Naive B cell (primary cell): ENCODE data around the gene VWA2. TPM values are rescaled to one million over a fixed set of nuclear protein-coding genes. Genes with fewer than 3 reads are reported as not detected.

ENCODE experiments used
- ATAC-seq, 2 donors: fragments of 150-1000 bp; cut with Tn5 transposase; 2 replicates each; pipeline ENCODE4 v1.10.0; 2021; ENCODE audit warnings: low read depth in 2 of 2, mild to moderate bottlenecking in 2 of 2, moderate library complexity in 2 of 2
- DNase-seq: peaks from one replicate; pipeline ENCODE4 v3.0.0; 2022
- H3K27ac Mint-ChIP-seq, 6 donors: one replicate each; pipeline ENCODE4 v1.8.0; 2020 to 2022; ENCODE audit warnings: mild to moderate bottlenecking in 6 of 6, mixed read lengths in 6 of 6, moderate library complexity in 5 of 6, inconsistent platforms in 2 of 6
- H3K27me3 Mint-ChIP-seq, 3 donors: one replicate each; pipeline ENCODE4 v1.8.0; 2021 to 2022; ENCODE audit warnings: mixed read lengths in 3 of 3, mild to moderate bottlenecking in 1 of 3
- H3K36me3 Mint-ChIP-seq, 2 donors: one replicate each; pipeline ENCODE4 v1.8.0; 2020 to 2022; ENCODE audit warnings: mixed read lengths in 2 of 2, inconsistent platforms in 1 of 2, mild to moderate bottlenecking in 1 of 2
- H3K4me1 Mint-ChIP-seq, 3 donors: one replicate each; pipeline ENCODE4 v1.8.0; 2020 to 2022; ENCODE audit warnings: mixed read lengths in 3 of 3, inconsistent platforms in 1 of 3, mild to moderate bottlenecking in 1 of 3, moderate library complexity in 1 of 3
- H3K4me3 Mint-ChIP-seq, 8 donors: one replicate each; pipeline ENCODE4 v1.8.0; 2020 to 2022; ENCODE audit warnings: mild to moderate bottlenecking in 8 of 8, mixed read lengths in 8 of 8, moderate library complexity in 8 of 8, inconsistent platforms in 2 of 8
- H3K9me3 Mint-ChIP-seq, 7 donors: one replicate each; pipeline ENCODE4 v1.8.0; 2020 to 2022; ENCODE audit warnings: mixed read lengths in 7 of 7, mild to moderate bottlenecking in 5 of 7, inconsistent platforms in 2 of 7, moderate library complexity in 1 of 7
- polyA plus RNA-seq, 6 donors: library from polyadenylated mRNA; unstranded; fragments of 300-500 nt; fragmentation: Illumina TruSeq; gene quantifications; one replicate each; pipeline ENCODE4 v1.2.3, GENCODE V29; 2021; ENCODE audit warnings: low read depth in 6 of 6

Gene VWA2
- polyA plus RNA-seq, 6 donors from 2014 or later = not detected

GRCh38 chr10:114301177-114301576 lies 62.1 kb downstream of the VWA2 start:
- Mint-ChIP-seq H3K36me3 (peaks cover 8 to 30% of the 10 kb centered on the region in 2 donors), H3K27ac (no peak overlapping the region), H3K9me3 (peaks cover 0 to 7% (median 5%) of the 10 kb centered on the region in 7 donors), H3K27me3 (no peaks in the 10 kb centered on the region), H3K4me1 (peaks cover 12 to 13% (median 13%) of the 10 kb centered on the region in 3 donors), H3K4me3 (no peak overlapping the region)
- ATAC-seq = no peak
- no peak for DNase-seq

- DNase-seq = no peak
- Mint-ChIP-seq H3K27ac (peak overlapping the region in 3 of 6 donors; percentile 29 to 78 (median 53)), H3K4me3 (peak overlapping the region in 1 of 8 donors; percentile 33), H3K36me3 (peaks cover 4 to 21% of the 10 kb centered on the region in 2 donors), H3K9me3 (peaks cover 0 to 2% (median 0%) of the 10 kb centered on the region in 7 donors), H3K4me1 (peaks cover 12 to 13% (median 13%) of the 10 kb centered on the region in 3 donors), H3K27me3 (no peaks in the 10 kb centered on the region)
- ATAC-seq = no peak
Measured at GRCh38 chr10:114301951-114302710, 63.1 kb downstream of the VWA2 start.

GRCh38 chr10:114303556-114303955 lies 64.5 kb downstream of the VWA2 start:
- Mint-ChIP-seq H3K9me3 (no peaks in the 10 kb centered on the region), H3K4me3 (peak overlapping the region in 7 of 8 donors; percentile 9 to 95 (median 92)), H3K36me3 (peaks cover 4 to 10% of the 10 kb centered on the region in 2 donors), H3K4me1 (peaks cover 12 to 13% (median 13%) of the 10 kb centered on the region in 3 donors), H3K27ac (peak overlapping the region in 3 of 6 donors; percentile 37 to 80 (median 51)), H3K27me3 (no peaks in the 10 kb centered on the region)
- ATAC-seq (no peak), DNase-seq (no peak)

- peak; percentile 54 for DNase-seq
- no peaks in the 10 kb centered on the region for H3K9me3 Mint-ChIP-seq
- no peaks in the 10 kb centered on the region for H3K27me3 Mint-ChIP-seq
- peaks cover 12 to 13% (median 13%) of the 10 kb centered on the region in 3 donors for H3K4me1 Mint-ChIP-seq
- peaks cover 4 to 7% of the 10 kb centered on the region in 2 donors for H3K36me3 Mint-ChIP-seq
- H3K27ac Mint-ChIP-seq = peak overlapping the region in 4 of 6 donors; percentile 26 to 80 (median 52)
- peak; percentile 62 to 65 for ATAC-seq
- peak overlapping the region; percentile 83 to 95 (median 92) for H3K4me3 Mint-ChIP-seq
Measured at GRCh38 chr10:114304017-114304570, 65.0 kb downstream of the VWA2 start.

- peak overlapping the region in 4 of 6 donors; percentile 29 to 80 (median 52) for H3K27ac Mint-ChIP-seq
- H3K4me3 Mint-ChIP-seq = peak overlapping the region; percentile 83 to 95 (median 92)
- H3K9me3 Mint-ChIP-seq = no peaks in the 10 kb centered on the region
- DNase-seq (peak; percentile 54), ATAC-seq (peak; percentile 78 to 81)
- H3K36me3 Mint-ChIP-seq = peaks cover 0 to 3% of the 10 kb centered on the region in 2 donors
- H3K27me3 Mint-ChIP-seq = no peaks in the 10 kb centered on the region
- H3K4me1 Mint-ChIP-seq = peaks cover 12 to 13% (median 13%) of the 10 kb centered on the region in 3 donors
Measured at GRCh38 chr10:114304571-114305421, 65.7 kb downstream of the VWA2 start.

GRCh38 chr10:114305521-114305925 lies 66.5 kb downstream of the VWA2 start:
- ATAC-seq = no peak
- H3K9me3 Mint-ChIP-seq = no peaks in the 10 kb centered on the region
- peaks cover 12 to 13% (median 13%) of the 10 kb centered on the region in 3 donors for H3K4me1 Mint-ChIP-seq
- no peak overlapping the region for H3K27ac Mint-ChIP-seq
- H3K4me3 Mint-ChIP-seq = peak overlapping the region in 7 of 8 donors; percentile 22 to 95 (median 92)
- no peak for DNase-seq
- H3K36me3 Mint-ChIP-seq = no peaks in the 10 kb centered on the region
- H3K27me3 Mint-ChIP-seq = no peaks in the 10 kb centered on the region

GRCh38 chr10:114306116-114306973 lies 67.3 kb downstream of the VWA2 start:
- Mint-ChIP-seq H3K27me3 (no peaks in the 10 kb centered on the region), H3K4me1 (peaks cover 12 to 13% (median 13%) of the 10 kb centered on the region in 3 donors), H3K4me3 (peak overlapping the region in 6 of 8 donors; percentile 3 to 92 (median 44)), H3K36me3 (no peaks in the 10 kb centered on the region), H3K9me3 (no peaks in the 10 kb centered on the region), H3K27ac (no peak overlapping the region)
- DNase-seq (no peak), ATAC-seq (no peak)

- Mint-ChIP-seq H3K4me1 (peaks cover 12 to 13% (median 13%) of the 10 kb centered on the region in 3 donors), H3K27ac (no peak overlapping the region), H3K36me3 (no peaks in the 10 kb centered on the region), H3K9me3 (no peaks in the 10 kb centered on the region), H3K27me3 (no peaks in the 10 kb centered on the region), H3K4me3 (peak overlapping the region in 1 of 8 donors; percentile 6)
- ATAC-seq (no peak), DNase-seq (no peak)
Measured at GRCh38 chr10:114307731-114308130, 68.7 kb downstream of the VWA2 start.

GRCh38 chr10:114308531-114309363 lies 69.7 kb downstream of the VWA2 start:
- Mint-ChIP-seq H3K9me3 (no peaks in the 10 kb centered on the region), H3K4me3 (peak overlapping the region in 1 of 8 donors; percentile 9), H3K36me3 (no peaks in the 10 kb centered on the region), H3K4me1 (peaks cover 8 to 11% (median 10%) of the 10 kb centered on the region in 3 donors), H3K27me3 (no peaks in the 10 kb centered on the region), H3K27ac (no peak overlapping the region)
- DNase-seq = no peak
- no peak for ATAC-seq

- DNase-seq (no peak), ATAC-seq (no peak)
- no peak overlapping the region for H3K27ac Mint-ChIP-seq
- H3K4me1 Mint-ChIP-seq = peaks cover 2 to 5% (median 5%) of the 10 kb centered on the region in 3 donors
- peak overlapping the region in 1 of 8 donors; percentile 9 for H3K4me3 Mint-ChIP-seq
- H3K27me3 Mint-ChIP-seq = no peaks in the 10 kb centered on the region
- no peaks in the 10 kb centered on the region for H3K36me3 Mint-ChIP-seq
- H3K9me3 Mint-ChIP-seq = no peaks in the 10 kb centered on the region
Measured at GRCh38 chr10:114309364-114309651, 70.3 kb downstream of the VWA2 start.

GRCh38 chr10:114310346-114310745 lies 71.3 kb downstream of the VWA2 start:
- Mint-ChIP-seq H3K27me3 (no peaks in the 10 kb centered on the region), H3K4me1 (no peaks in the 10 kb centered on the region), H3K4me3 (no peak overlapping the region), H3K36me3 (no peaks in the 10 kb centered on the region), H3K9me3 (no peaks in the 10 kb centered on the region), H3K27ac (no peak overlapping the region)
- no peak for DNase-seq
- ATAC-seq = no peak

GRCh38 chr10:114311023-114311422 lies 72.0 kb downstream of the VWA2 start:
- no peak for DNase-seq
- peak overlapping the region in 1 of 6 donors; percentile 42 for H3K27ac Mint-ChIP-seq
- H3K9me3 Mint-ChIP-seq = no peaks in the 10 kb centered on the region
- ATAC-seq = no peak
- H3K4me3 Mint-ChIP-seq = no peak overlapping the region
- H3K27me3 Mint-ChIP-seq = peaks cover 0 to under 1% (median 0%) of the 10 kb centered on the region in 3 donors
- no peaks in the 10 kb centered on the region for H3K36me3 Mint-ChIP-seq
- H3K4me1 Mint-ChIP-seq = no peaks in the 10 kb centered on the region
